HepG2 (cell line): Measurements from ENCODE around the gene SPATC1L. TPM values are rescaled to one million over a fixed set of nuclear protein-coding genes. Genes with fewer than 3 reads are reported as not detected.

ENCODE experiments used
- MXI1 ChIP-seq: IDR thresholded peaks from 3 replicates; pipeline ENCODE4 v1.6.1; 2012; ENCODE audit warnings: low read depth, low read length, inconsistent platforms, borderline replicate concordance
- POLR2AphosphoS5 ChIP-seq: IDR thresholded peaks from 2 replicates; pipeline ENCODE4 v1.6.1; 2012; ENCODE audit warnings: low read depth, low read length
- SP5 ChIP-seq: IDR thresholded peaks from 2 replicates; pipeline ENCODE4 v1.6.1; 2016; ENCODE audit warnings: low read depth, borderline replicate concordance
- ZFP37 ChIP-seq: sonication (generic); formaldehyde crosslinking; IDR thresholded peaks from 2 replicates; pipeline ENCODE4 v1.4.0; 2020; ENCODE audit warnings: missing genetic modification reagents, borderline replicate concordance
- ZNF570 ChIP-seq: sonication (generic); formaldehyde crosslinking; IDR thresholded peaks from 2 replicates; pipeline ENCODE4 v1.4.0; 2020; ENCODE audit warnings: mild to moderate bottlenecking, missing genetic modification reagents, borderline replicate concordance
- ZNF678 ChIP-seq: sonication (generic); formaldehyde crosslinking; IDR thresholded peaks from 2 replicates; pipeline ENCODE4 v1.4.0; 2020; ENCODE audit warnings: mild to moderate bottlenecking, missing genetic modification reagents
- ZSCAN25 ChIP-seq: sonication (generic); formaldehyde crosslinking; IDR thresholded peaks from 2 replicates; pipeline ENCODE4 v1.8.0; 2022; ENCODE audit warnings: mild to moderate bottlenecking, missing genetic modification reagents
- polyA plus RNA-seq, 8 experiments: library from polyadenylated mRNA; depleted of rRNA in 3 of 8; stranded (reverse) in 7 of 8; unstranded in 1 of 8; fragments of >200 nt; fragmentation: Illumina TruSeq in 4 of 8; extraction: Trizol in 4 of 8; gene quantifications; 2 replicates each; pipeline versions ENCODE4 v1.2.1 to v1.2.3, GENCODE V29; 2011 to 2016; ENCODE audit warnings: low read depth in 4 of 8, missing spikeins in 1 of 8, mixed read lengths in 1 of 8; ENCODE audit not compliant: insufficient read depth in 1 of 8
- total RNA-seq, 5 experiments: library from RNA; depleted of rRNA; stranded (reverse); fragments of >200 nt; fragmentation: Illumina TruSeq; extraction: Trizol; gene quantifications; 2 replicates each; pipeline ENCODE4 v1.2.3, GENCODE V29; 2016; ENCODE audit warnings: low read depth in 1 of 5
- TF ChIP-seq, protein P1 (sequence below): IDR thresholded peaks from 2 replicates; pipeline ENCODE4 v1.6.1; 2016; ENCODE audit warnings: missing compliant biosample characterization, missing genetic modification reagents, borderline replicate concordance
- TF ChIP-seq, protein P2 (sequence below): sonication (generic); formaldehyde crosslinking; conservative IDR thresholded peaks from 2 replicates; pipeline ENCODE4 v1.4.0; 2020; ENCODE audit warnings: missing genetic modification reagents
- TF ChIP-seq, protein P3 (sequence below): sonication (generic); formaldehyde crosslinking; IDR thresholded peaks from 2 replicates; pipeline ENCODE4; 2020; ENCODE audit warnings: missing genetic modification reagents, mild to moderate bottlenecking, borderline replicate concordance
- TF ChIP-seq, protein P4 (sequence below): sonication (generic); formaldehyde crosslinking; IDR thresholded peaks from 2 replicates; pipeline ENCODE4 v1.5.1; 2020; ENCODE audit warnings: mild to moderate bottlenecking, moderate library complexity, missing genetic modification reagents
- TF ChIP-seq, protein P5 (sequence below), 2 experiments: IDR thresholded peaks; 2 replicates each; pipeline ENCODE4 v1.6.1; 2011 to 2012; ENCODE audit warnings: low read length in 2 of 2, borderline replicate concordance in 1 of 2, low read depth in 1 of 2, mild to moderate bottlenecking in 1 of 2, moderate library complexity in 1 of 2
- TF ChIP-seq, protein P6 (sequence below): sonication (generic); formaldehyde crosslinking; IDR thresholded peaks from 2 replicates; pipeline ENCODE4 v1.4.0; 2020; ENCODE audit warnings: mild to moderate bottlenecking, missing genetic modification reagents

SPATC1L gene
- total and polyA plus RNA-seq, 2 of the 13 experiments (the other 11 are each of a cell fraction or from before 2014, with no cell fraction given) = 1.4 to 3.3 TPM

DNA sequence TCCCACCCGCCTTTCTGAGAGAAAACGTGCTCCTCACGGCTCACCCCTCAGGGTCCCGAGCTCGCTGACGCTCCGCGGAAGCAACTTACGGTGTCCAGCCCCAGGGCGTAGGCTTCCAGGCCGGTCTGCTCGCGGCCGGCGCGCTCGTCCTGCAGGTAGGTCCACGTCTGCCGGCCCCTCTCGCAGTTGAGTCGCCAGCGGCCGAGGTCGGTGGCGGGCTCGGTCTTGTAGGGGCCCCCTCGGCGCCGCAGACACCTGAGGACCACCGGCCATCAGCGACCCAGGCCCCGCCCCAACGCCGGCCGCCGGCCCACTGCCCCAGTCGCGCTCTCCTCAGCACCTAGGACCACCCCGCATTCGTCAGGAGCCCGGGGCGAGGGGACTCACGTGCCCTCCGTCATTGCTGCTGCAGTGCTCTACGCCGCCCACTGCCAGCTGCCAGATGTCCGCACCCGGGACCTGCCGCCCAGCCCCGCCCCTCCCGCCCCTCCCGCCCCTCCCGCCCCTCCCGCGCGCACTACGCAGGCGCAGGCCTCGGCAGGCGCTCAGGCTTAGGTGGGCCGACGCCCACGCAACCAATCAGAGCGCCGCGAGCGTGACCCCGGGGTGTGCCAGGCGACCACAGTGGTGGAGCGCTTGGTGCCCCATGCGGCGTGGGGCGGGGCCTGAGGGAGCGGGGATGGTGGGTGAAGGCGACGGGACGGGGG, 44.2 kb upstream of the SPATC1L start, which contains the start of gene LSS (continued):
- TF ChIP-seq ZFP37 (CRISPR knock-in tag) = no peak
- TF ChIP-seq, protein P1, sequence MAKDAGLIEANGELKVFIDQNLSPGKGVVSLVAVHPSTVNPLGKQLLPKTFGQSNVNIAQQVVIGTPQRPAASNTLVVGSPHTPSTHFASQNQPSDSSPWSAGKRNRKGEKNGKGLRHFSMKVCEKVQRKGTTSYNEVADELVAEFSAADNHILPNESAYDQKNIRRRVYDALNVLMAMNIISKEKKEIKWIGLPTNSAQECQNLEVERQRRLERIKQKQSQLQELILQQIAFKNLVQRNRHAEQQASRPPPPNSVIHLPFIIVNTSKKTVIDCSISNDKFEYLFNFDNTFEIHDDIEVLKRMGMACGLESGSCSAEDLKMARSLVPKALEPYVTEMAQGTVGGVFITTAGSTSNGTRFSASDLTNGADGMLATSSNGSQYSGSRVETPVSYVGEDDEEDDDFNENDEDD (CRISPR knock-in tag) = peak; percentile 36; the same call in 1 of the 2 replicates
- TF ChIP-seq, protein P2, sequence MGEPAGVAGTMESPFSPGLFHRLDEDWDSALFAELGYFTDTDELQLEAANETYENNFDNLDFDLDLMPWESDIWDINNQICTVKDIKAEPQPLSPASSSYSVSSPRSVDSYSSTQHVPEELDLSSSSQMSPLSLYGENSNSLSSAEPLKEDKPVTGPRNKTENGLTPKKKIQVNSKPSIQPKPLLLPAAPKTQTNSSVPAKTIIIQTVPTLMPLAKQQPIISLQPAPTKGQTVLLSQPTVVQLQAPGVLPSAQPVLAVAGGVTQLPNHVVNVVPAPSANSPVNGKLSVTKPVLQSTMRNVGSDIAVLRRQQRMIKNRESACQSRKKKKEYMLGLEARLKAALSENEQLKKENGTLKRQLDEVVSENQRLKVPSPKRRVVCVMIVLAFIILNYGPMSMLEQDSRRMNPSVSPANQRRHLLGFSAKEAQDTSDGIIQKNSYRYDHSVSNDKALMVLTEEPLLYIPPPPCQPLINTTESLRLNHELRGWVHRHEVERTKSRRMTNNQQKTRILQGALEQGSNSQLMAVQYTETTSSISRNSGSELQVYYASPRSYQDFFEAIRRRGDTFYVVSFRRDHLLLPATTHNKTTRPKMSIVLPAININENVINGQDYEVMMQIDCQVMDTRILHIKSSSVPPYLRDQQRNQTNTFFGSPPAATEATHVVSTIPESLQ (CRISPR knock-in tag) = no peak
- TF ChIP-seq POLR2AphosphoS5 = peak; percentile 75
- TF ChIP-seq, protein P3, sequence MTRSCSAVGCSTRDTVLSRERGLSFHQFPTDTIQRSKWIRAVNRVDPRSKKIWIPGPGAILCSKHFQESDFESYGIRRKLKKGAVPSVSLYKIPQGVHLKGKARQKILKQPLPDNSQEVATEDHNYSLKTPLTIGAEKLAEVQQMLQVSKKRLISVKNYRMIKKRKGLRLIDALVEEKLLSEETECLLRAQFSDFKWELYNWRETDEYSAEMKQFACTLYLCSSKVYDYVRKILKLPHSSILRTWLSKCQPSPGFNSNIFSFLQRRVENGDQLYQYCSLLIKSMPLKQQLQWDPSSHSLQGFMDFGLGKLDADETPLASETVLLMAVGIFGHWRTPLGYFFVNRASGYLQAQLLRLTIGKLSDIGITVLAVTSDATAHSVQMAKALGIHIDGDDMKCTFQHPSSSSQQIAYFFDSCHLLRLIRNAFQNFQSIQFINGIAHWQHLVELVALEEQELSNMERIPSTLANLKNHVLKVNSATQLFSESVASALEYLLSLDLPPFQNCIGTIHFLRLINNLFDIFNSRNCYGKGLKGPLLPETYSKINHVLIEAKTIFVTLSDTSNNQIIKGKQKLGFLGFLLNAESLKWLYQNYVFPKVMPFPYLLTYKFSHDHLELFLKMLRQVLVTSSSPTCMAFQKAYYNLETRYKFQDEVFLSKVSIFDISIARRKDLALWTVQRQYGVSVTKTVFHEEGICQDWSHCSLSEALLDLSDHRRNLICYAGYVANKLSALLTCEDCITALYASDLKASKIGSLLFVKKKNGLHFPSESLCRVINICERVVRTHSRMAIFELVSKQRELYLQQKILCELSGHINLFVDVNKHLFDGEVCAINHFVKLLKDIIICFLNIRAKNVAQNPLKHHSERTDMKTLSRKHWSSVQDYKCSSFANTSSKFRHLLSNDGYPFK = peak; percentile 8; the same call in 1 of the 2 replicates
- TF ChIP-seq, protein P4, sequence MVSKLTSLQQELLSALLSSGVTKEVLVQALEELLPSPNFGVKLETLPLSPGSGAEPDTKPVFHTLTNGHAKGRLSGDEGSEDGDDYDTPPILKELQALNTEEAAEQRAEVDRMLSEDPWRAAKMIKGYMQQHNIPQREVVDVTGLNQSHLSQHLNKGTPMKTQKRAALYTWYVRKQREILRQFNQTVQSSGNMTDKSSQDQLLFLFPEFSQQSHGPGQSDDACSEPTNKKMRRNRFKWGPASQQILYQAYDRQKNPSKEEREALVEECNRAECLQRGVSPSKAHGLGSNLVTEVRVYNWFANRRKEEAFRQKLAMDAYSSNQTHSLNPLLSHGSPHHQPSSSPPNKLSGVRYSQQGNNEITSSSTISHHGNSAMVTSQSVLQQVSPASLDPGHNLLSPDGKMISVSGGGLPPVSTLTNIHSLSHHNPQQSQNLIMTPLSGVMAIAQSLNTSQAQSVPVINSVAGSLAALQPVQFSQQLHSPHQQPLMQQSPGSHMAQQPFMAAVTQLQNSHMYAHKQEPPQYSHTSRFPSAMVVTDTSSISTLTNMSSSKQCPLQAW = 0 out of 2 replicates have a peak, but pooled peaks have one; percentile 11
- TF ChIP-seq, protein P5, sequence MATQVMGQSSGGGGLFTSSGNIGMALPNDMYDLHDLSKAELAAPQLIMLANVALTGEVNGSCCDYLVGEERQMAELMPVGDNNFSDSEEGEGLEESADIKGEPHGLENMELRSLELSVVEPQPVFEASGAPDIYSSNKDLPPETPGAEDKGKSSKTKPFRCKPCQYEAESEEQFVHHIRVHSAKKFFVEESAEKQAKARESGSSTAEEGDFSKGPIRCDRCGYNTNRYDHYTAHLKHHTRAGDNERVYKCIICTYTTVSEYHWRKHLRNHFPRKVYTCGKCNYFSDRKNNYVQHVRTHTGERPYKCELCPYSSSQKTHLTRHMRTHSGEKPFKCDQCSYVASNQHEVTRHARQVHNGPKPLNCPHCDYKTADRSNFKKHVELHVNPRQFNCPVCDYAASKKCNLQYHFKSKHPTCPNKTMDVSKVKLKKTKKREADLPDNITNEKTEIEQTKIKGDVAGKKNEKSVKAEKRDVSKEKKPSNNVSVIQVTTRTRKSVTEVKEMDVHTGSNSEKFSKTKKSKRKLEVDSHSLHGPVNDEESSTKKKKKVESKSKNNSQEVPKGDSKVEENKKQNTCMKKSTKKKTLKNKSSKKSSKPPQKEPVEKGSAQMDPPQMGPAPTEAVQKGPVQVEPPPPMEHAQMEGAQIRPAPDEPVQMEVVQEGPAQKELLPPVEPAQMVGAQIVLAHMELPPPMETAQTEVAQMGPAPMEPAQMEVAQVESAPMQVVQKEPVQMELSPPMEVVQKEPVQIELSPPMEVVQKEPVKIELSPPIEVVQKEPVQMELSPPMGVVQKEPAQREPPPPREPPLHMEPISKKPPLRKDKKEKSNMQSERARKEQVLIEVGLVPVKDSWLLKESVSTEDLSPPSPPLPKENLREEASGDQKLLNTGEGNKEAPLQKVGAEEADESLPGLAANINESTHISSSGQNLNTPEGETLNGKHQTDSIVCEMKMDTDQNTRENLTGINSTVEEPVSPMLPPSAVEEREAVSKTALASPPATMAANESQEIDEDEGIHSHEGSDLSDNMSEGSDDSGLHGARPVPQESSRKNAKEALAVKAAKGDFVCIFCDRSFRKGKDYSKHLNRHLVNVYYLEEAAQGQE (IDR thresholded peaks at IDR 0.05; ENCODE audit: borderline replicate concordance in 1 of 2, low read depth in 1 of 2, low read length in 2 of 2) = peak in 1 of 2 experiments; percentile 61; a peak in 1 of 4 replicates
- TF ChIP-seq ZNF678 (CRISPR knock-in tag) = peak; percentile 86; the same call in 1 of the 2 replicates
- TF ChIP-seq, protein P6, sequence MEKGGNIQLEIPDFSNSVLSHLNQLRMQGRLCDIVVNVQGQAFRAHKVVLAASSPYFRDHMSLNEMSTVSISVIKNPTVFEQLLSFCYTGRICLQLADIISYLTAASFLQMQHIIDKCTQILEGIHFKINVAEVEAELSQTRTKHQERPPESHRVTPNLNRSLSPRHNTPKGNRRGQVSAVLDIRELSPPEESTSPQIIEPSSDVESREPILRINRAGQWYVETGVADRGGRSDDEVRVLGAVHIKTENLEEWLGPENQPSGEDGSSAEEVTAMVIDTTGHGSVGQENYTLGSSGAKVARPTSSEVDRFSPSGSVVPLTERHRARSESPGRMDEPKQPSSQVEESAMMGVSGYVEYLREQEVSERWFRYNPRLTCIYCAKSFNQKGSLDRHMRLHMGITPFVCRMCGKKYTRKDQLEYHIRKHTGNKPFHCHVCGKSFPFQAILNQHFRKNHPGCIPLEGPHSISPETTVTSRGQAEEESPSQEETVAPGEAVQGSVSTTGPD (CRISPR knock-in tag) = no peak
- peak; percentile 52; the same call in 1 of the 2 replicates for TF ChIP-seq ZSCAN25 (CRISPR knock-in tag)
- peak; percentile 86 for TF ChIP-seq SP5 (CRISPR knock-in tag)
- peak; percentile 90; the same call in 1 of the 3 replicates for TF ChIP-seq MXI1
- no peak for TF ChIP-seq ZNF570 (CRISPR knock-in tag)
